GM19099 (cell line): Measurements from ENCODE around the gene SCAPER.

Source experiments
- POLR2A ChIP-seq: IDR thresholded peaks from 3 replicates; pipeline ENCODE4 v1.6.1; 2011; ENCODE audit warnings: low read depth; ENCODE audit not compliant: insufficient read length; ENCODE audit errors: extremely low read depth

The SCAPER gene

DNA sequence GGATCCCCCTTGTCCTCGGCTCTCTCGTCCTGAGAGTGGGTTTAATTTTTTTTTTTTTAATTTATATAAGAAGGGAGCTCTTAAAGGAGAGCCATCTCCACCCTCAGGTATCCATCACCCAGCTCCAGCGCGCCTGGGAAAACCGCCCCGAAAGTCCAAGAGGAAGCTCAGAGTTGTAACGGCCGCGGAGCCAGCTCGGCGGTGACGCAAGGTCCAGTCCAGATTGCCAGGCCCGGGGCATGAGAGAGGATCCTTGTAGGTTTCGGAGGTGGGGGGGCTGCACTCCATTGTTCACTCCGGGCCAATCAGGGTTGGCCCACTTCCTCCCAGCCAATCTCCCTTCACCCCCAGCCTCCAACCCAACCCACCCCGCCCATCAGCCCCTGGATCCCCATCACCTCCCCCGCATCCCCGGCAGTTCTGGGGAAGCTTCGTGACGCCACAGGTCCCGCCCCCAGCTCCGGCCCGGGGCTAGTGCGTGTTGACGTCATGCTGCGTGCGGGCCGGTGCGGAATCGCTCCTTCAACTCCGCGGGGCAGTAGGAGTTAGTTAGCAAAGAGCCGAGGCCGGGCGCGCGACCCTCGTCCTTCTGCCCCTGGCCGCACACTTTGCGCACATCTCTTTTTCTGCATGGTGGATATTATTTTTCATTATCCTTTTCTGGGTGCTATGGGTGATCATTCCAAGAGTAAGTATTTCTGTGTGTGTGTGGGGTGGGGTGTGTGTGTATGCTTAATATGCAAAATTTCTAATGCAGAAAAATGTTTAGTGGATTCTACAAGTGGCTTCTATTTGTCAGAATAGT is 568.7 kb downstream of the SCAPER start, which contains the start of gene ISL2:
Gene ISL2 (plus strand): TSS at position 520 of the 805 bp plus-strand sequence. CDS start 111 bp downstream, at position 631.
- TF ChIP-seq POLR2A = peak; percentile 83

DNA sequence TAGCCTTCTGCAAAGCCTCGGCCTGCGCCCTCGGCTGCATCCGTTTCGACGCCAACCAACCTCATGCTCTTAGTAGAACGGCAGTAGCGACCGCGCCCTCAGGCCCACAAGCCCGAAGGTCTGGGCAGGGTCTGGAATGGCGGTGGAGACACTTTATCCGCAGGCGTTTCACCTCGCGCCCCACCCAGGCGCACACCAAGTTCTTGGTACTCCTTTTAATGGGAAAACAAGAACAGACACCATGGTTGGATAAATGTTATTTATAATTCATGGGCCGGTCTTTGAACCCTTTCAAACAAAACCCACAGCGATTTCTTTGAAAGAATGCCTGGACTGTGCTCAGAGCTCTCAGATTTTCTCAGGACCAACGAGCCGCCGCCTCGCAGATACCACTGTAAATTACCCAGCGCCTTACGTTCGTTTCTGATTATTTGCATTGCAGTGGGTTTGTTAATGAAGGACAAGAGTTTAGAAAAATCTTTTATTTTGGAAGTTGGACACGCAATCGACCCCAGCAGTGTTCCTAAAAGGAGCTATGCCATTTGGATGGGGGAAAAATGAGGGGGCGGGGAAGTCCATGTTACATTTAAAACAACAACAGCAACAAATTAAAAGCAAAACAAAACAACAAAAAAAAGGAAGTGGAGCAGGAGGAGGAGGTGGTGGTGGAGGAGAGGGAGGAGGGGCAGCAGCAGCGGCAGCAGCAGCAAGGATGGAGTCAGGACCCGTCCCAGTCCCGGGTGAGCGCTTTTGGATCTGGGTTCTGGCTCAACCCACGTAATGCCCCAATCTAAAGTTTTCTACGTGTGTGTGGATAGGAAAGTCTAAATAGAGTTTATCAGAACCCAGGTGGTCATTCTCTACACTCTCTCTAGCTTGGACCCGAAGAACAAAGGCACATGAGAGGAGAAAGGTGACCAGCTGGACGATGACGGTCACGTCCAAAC is 569.6 kb downstream of the SCAPER start:
- TF ChIP-seq POLR2A = no peak

DNA sequence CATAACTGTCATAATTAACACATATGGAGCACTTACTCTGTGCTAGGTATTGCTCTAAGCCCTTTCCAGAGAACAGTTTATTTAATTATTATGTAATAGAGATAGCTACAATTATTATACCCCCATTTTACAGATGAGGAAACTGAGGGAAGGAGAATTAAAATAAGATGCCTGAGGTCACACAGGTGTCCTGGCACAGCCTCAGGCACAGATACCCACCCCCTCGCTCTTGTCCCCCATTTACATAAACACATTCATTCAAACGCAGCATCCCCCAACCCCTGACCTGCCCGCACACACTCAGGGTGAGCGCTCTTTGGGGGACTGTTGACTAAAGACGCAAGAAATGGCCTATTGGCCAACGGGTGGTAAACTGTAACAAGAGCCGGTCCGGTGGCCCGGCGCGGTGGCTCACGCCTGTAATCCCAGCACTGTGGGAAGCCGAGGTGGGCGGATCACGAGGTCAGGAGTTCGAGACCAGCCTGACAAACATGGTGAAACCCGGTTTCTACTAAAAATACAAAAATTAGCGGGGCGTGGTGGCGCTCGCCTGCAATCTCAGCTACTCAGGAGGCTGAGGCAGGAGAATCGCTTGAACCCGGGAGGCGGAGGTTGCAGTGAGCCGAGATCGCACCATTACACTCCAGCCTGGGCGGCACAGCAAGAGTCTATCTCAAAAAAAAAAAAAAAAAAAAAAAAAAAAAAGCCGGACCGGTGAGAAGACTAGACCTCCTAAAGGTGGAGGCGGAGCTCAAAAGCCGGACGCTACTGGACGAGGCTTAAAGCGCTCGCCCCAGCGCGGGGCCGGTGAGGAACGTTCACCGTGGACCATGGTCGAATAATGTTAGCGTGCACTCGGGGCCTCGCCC is 570.5 kb downstream of the SCAPER start:
- no peak for TF ChIP-seq POLR2A

DNA sequence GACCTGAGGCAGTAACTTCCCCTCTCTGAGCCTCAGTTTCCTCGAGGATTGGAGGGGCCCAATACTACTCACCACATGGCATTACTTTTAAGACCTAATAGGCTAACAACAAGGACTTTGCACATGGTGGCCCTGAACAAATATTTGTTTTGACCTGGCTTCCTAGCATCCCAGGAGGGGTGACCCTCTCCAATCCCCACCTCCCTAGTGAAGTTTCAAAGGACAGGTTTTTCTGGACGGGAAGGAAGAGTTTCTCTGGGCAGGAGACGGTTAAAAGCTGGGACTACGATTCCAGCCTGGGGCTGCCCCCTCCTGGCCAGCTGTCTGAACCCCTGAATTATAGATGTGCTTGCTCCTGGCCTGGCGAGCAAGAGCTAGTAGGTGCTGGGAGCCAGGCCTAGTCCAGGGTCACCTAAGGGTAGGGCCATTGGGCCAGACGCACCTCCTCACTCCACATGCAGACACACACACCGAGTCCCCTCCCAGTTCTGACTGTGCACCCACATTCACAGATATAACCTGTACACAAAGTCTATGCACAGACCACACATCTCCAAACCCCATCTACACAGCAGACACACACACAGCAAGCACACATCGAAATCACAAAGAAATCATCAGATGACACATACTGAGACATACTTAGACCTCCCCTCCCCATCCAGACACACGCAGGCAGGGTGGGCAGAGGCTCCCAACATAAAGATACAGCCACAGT is 571.3 kb downstream of the SCAPER start:
- no peak for TF ChIP-seq POLR2A

DNA sequence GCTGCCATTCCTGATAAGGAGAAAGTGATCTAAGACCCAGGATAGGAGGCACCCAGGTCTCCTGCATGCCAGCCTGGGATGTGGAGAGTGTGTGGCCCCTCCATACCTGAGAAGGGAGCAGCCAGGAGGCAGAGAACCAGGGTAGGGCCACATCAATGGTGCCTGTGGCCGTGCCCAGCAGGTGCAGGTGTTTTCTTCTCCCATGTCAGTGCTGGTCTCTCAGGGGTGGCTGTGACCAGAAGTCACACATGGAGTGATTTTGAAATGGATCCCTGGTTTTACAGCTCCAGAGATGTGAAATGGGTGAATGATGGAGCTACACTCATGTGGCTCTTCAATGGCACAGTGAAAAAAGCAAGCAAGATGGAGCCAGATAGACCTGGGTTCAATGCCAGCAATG is 571.8 kb downstream of the SCAPER start:
- TF ChIP-seq POLR2A = no peak

DNA sequence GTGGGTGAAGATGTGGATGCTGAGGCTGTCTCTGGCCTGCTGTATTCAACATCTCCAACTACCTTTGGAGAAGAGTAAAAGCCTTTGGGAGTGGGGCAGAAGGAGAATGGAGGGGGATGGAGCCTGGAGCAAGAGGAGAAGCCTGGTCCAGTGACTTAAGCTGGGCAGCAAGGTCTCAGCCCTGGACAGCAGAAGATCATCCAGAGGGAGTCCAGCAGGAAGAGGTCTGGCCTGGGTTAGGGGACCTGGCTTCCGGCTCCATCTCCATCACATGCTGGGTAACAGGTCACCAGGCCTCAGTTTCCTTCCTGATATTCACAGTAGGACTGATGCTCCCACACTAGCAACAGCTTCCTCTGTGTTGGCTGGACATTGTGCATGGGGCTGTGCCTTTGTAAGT is 572.3 kb downstream of the SCAPER start:
- no peak for TF ChIP-seq POLR2A

DNA sequence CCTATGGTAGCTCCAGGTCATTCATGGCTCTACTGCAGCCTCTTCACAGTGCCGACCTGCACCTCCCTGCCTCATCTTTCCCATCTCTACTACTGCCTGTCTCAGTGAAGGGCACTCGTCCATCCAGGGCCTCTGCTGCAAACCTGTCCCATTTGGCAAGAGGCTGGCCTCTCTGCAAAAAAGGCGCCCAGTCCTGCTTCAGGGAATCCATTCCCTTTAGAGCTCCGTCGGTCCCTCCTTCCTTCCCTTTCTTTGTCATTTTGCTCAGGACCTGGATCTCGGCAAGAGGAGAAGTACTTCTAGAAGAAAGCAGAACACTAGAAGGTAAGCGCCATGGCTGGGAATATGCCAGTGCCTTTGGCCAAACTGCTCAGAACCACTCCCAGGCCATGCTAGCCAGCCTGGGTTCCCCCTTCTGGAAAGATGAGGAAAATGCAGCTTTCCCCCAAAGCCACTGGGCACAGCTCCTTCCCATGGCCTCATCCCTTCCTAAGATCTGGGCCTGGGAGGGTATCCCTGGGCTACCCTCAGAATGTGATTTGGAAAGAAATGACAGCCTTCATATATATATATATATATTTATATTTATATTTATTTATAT is 575.0 kb downstream of the SCAPER start:
- TF ChIP-seq POLR2A = no peak

DNA sequence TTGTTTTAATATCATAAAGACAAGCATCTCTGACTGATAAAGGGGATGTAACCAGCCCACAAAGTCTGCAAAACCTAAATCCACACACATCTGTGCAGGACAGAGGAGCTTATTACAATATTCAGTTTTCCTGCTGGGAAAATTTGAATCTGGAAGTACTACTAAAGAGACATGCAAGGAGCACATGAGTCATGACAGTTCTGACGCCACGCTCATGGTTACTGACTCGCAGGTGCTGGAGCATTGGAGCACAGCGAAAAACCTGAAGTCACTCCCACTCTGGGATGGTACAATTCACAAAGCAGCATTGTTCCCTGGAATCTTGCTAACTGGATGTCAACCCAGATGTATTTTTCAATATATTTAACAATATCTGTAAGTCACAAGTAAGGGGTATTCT is 576.2 kb downstream of the SCAPER start:
- TF ChIP-seq POLR2A = no peak

DNA sequence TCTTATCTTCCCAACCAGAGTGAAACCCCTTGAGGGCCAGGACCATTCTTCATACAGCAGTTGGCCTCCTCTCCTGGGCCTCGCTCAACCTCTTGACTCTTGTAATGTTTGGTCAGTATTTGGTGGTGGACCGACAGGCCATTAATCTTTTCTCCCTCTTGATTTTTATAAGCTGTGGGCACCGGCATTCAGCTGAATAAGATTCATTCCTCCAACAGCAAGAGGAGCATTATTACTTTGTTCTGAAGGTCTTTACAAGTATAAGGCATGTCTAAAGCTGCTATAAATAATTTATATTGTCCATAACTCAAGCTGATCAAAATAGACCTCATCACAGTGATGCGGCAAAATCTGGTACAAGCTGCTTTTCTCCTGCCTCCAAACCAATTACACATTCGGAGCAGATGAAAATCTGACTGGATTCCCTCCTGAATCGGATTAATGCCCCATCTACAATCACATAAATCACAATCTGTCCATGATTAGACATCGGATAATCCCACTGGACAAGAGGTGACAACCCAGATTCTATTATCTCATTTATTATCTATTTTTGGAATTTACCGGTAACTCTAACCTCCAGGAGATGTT is 576.9 kb downstream of the SCAPER start:
- TF ChIP-seq POLR2A = no peak

DNA sequence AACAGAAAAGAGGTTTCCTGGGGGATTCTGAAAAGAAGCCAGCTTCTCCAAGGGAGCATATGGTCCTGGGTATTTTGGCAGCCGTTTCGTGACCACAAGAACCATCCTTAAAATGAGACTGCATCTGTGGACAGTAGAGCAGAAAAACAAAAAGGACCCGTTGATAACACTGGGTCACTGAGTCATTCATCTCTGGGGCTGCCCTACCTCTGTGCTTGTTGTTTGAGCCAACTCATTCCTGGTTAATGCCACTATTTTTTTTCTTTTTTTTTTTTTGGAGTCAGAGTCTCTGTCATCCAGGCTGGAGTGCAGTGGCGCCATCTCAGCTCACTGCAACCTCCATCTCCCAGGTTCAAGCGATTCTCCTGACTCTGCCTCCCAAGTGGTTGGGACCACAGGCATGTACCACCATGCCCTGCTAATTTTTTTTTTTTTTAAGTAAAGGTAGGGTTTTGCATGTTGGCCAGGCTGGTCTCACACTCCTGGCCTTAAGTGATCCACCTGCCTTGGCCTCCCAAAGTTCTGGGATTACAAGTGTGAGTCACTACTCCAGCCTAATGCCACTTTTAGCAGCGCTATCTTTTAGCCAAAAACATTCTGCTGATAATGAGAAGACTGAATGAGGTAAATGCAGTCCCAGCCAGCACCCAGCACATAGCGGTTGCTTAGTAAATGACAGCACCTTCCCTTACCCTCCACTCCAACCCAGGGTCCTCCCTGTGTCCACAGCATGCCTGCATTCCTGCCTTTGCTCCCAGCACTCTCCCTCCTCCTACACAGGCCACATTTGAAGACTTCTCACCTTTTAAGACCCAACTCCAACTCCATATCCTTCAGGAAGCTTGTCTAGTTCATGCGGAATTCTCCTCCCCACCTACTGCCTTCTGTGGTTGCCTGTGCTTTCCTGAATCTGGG is 577.7 kb downstream of the SCAPER start:
- no peak for TF ChIP-seq POLR2A

DNA sequence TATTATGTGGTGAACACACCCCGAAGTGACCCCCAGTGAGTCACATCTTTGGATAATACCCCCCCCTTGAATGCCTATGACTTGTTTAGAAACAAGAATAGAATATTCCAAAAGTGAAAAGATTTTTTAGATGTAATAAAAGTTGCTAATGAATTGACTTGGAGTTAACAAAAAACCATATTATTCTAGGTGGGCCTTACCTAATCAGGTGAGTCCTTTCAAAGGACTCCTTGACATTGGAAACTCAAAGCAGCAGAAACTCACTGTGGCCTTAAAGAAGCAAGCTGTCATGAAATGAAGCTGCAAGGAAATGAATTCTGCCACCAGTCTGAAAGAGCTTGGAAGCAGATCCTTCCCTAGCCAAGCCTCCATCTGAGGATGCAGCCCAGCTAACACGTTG is 579.4 kb downstream of the SCAPER start:
- TF ChIP-seq POLR2A = no peak

DNA sequence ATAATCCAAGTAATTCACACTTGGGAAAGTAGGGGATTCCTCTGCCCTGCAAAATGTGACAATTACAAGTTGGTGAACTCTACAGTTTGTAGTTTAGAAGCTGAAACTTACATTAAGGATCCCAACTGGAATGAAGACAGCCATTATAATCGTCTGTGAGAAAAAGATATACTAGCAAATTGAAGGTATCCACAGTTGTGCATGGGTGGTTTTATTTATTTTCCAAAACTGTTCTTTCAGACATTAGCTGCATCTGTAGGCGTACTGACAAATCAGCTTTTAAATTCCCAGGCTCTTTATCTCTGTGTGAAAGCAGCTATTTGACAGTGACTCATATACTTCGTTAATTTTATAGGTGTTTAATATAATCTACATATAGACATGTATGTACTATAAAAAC is 581.1 kb downstream of the SCAPER start:
- TF ChIP-seq POLR2A = no peak
